CD4-positive, alpha-beta T cell treated with Interleukin-6 at 100 ng/mL for 8 hours (primary cell): ENCODE measurements around the gene F13B.
"Not testable (repeated sequence)": the region's sequence is repeated elsewhere in the genome, so short reads cannot be mapped to it uniquely, and the experiment has no call there.

ENCODE experiments used
- DNase-seq: peaks from one replicate; pipeline ENCODE4 v3.0.0-alpha.2; 2020; ENCODE audit warnings: mixed read lengths, low spot score

Gene F13B, protein sequence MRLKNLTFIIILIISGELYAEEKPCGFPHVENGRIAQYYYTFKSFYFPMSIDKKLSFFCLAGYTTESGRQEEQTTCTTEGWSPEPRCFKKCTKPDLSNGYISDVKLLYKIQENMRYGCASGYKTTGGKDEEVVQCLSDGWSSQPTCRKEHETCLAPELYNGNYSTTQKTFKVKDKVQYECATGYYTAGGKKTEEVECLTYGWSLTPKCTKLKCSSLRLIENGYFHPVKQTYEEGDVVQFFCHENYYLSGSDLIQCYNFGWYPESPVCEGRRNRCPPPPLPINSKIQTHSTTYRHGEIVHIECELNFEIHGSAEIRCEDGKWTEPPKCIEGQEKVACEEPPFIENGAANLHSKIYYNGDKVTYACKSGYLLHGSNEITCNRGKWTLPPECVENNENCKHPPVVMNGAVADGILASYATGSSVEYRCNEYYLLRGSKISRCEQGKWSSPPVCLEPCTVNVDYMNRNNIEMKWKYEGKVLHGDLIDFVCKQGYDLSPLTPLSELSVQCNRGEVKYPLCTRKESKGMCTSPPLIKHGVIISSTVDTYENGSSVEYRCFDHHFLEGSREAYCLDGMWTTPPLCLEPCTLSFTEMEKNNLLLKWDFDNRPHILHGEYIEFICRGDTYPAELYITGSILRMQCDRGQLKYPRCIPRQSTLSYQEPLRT

GRCh38 chr1:197066719-197067456, at the start of gene F13B:
F13B (minus strand) TSS chr1:197067260; CDS start chr1:197067223, 37 bp downstream.
- DNase-seq, result no peak

- no peak for DNase-seq
Measured at GRCh38 chr1:197116156-197116555, 49.1 kb upstream of the F13B start.

- DNase-seq, result no peak
Measured at GRCh38 chr1:197106869-197107268, 39.8 kb upstream of the F13B start.

GRCh38 chr1:197103300-197103699, 36.2 kb upstream of the F13B start:
- DNase-seq, result no peak

GRCh38 chr1:197101978-197102377, 34.9 kb upstream of the F13B start:
- no peak for DNase-seq

DNA sequence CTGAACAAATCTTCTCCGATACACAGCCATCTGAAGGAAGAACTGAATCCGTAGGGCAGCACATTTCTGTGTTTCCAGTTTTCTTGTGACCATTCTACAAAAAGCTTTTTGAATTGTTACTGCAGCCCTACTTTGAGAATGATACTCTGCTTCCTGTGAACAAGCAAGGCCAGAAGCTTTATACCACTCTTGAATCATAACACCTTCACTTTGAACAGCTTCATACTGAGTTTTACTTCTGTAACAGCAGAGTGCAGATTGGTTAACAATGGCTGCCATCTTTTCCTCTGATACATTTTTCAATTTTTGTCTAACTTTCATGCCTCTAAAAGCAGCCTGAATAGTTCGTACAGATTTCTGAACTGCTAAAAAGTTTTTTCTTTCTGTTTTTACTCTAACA, 33.6 kb upstream of the F13B start:
- DNase-seq, result no peak

DNA sequence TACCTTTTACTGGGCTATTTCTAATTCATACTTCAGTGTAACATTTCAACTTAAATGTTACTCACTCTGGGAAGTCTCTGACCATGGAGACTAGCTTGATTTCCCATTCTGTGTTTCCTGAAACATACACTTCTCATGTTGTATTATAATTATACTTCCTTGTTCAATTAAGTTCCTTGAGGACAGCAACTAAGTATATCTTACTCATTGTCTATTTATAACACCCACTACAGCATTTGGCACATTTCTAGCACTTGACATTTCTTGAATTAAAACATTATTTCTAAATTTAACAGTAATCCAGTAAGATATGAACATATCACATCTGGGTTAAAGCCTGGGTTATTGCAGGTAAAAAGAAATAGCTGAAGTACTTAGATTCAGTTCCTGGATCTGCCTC, 32.4 kb upstream of the F13B start:
- no peak for DNase-seq

GRCh38 chr1:197096971-197097370, 29.9 kb upstream of the F13B start:
- not testable (repeated sequence) for DNase-seq

- DNase-seq, result no peak
Measured at GRCh38 chr1:197096137-197096536, 29.1 kb upstream of the F13B start.

DNA sequence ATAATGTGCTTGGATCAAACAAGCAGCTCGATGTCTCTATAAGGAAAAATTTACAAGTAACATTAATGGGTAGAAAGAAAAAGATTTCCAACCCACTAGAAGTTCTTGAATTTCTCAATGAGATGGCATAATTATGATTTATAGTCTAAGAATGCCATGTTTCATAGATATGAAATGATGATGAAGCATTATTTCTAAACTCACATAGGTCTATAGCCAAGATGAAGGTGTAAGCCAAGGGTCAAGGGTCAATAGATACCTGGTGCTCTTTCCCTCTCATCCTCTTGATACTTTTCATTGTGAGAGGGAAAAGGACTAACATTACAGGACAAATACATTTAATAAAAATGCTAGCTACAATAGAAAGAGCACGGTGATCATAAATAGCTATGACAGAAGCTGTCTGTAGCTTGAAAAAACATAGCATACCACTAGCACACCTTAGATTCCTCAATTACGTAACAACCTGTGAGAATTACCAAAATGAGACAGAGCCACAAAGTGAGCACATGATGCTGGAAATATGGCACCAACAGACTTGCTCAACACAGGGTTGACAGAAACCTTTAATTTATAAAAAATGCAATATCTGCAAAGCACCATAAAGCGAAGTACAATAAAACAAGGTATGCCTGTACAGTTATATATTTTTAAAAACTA, 26.3 kb upstream of the F13B start:
- no peak for DNase-seq

DNA sequence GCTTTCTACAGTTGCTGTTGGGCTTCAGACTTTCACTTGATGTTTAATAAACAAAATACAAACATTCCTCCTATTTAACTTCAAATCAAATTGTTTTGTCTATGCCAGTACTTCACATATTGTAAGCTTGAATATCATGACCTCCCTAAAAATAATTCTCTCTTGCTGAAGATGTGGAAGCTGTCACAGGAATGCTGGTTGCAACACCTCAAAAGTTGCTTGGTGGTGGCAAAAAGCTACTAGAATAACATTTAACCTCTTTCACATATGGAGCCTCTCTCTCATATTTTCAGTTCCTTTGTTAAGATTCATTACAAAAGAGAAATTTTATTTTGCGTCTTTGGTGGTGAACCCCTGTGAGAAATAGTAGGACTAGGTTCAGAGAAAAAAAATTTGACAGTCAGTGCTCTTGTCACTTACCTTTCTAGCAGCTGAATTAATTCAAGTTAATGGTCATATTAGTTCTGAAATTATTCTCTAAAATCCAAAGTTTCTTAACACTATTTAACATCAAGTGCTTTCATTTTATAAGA, 25.5 kb upstream of the F13B start:
- DNase-seq, result no peak

GRCh38 chr1:197083474-197083873, 16.4 kb upstream of the F13B start:
- DNase-seq, result no peak

DNA sequence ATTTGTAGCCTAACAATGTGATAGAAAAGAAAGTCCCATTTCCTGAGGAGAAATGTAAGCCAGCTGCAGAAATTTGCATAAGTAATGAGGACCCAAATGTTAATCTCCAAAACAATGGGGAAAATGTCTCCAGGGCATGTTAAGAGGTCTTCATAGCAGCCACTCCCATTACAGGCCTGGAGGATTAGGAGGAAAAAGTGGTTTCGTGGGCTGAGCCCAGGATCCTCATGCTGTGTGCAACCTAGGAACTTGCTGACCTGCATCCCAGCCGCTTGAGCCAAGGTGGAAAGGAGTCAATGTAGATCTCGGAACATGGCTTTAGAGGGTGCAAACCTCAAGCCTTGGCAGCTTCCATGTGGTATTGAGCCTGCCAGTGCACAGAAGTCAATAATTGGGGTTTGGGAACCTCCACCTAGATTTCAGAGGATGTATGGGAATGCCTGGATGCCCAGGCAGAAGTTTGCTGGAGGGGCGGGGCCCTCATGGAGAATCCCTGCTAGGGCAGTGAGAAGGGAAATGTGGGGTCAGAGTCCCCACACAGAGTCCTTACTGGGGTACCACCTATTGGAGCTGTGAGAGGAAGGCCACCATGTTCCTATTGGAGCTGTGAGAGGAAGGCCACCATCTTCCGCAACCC, 14.2 kb upstream of the F13B start:
- DNase-seq, result no peak

DNA sequence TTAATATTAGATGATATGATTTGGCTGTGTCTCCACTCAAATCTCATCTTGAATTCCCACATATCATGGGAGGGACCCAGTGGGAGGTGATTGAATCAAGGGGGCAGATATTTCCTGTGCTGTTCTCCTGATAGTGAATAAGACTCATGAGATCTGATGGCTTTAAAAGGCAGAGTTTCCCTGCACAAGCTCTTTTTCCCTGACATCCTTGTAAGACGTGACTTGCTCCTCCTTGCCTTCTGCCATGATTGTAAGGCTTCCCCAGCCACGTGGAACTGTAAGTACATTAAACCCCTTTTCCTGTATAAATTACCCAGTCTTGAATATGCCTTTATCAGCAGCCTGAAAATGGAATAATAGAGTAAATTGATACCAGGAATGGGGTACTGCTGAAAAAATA, 13.3 kb upstream of the F13B start:
- DNase-seq, result no peak

DNA sequence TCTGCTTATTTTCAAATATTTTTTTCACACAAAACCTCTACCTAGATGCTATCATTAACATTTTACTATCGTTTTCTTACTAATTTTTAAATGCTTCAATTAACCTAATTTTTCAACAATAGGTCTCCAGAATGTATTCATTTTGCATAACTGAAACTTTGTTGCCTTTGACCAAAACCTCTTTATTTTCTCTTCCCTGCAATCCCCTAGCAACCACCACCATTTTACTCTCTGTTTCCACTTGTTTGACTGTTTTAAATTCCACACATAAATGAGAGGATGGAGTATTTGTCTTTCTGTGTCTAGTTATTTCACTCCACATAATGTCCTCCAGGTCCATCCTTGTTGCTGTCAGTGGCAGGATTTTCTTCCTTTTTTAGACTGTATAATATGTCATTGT, 9.5 kb upstream of the F13B start:
- DNase-seq, result no peak

- no peak for DNase-seq
Measured at GRCh38 chr1:197073978-197074377, 6.9 kb upstream of the F13B start.

DNA sequence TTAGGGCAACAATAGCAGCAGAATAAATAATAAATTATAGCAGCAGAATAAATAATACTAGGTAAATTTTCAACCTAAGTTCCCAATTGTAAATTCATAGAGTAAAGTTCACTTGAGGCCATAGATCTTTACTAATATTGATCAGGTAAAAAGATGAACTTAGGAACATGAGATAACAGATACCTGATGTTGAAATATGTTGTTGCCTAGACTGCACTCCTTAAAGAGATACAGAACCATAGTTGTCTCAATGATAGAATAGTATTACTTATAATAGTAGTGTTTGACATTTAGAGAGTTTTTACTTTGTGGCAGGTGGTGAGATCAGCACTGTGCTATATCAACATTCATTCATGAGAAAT, 378 bp upstream of the F13B start:
- no peak for DNase-seq

GRCh38 chr1:197066277-197066676, 783 bp downstream of the F13B start:
- no peak for DNase-seq

DNA sequence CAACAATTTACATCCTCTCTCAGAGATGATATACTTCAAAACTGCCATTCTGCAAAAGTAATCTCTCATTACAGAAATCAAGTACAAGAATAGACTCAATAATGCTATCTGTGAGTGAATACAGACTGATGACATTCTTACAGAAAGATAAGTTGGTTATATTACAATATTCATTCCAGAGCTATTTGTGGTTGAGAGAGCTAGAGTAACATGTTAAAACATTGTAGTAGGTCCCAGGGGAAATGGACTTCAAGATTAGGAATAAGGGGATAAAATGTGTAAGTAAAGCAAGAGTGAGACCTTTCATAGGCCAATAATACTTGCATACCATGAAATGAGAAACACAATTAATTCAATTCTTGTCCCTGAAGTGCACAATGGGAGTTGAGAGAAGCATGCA, 1.5 kb downstream of the F13B start:
- no peak for DNase-seq

DNA sequence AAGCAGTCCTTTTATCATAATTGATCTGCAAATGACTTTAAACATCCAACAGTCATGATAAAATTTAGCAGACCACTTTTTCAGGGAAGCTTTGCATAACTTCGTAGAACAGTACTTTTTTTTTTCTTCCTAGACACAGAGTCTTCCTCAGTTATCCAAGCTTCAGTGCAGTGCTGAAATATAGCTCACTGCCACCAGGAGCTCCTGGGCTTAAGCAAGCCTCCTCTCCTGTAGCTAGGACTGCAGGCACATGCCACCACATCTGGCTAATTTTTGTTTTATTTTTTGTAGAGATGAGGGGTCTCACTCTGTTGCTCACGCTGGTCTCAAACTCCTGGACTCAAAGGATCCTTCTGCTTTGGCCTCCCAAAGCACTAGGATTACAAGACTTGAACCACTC, 3.8 kb downstream of the F13B start:
- no peak for DNase-seq

DNA sequence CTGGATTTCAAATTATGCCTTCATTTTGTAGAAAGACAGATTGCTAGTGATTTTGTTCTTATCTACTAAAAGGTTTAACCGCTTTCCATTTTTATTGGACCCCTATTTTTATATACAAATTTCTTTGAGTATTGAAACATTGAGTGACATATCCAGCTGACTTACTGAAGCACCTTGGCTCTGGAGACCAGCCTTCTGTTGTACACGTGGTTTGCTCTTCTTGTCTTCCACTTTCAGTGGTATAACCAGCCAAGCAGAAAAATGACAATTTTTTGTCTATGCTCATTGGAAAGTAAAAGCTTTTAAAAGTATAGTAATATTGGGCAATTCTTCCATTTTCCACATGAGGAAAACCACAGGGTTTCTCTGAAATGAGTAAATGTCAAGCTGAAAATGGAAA, 4.4 kb downstream of the F13B start:
- no peak for DNase-seq

GRCh38 chr1:197049100-197049499, 18.0 kb downstream of the F13B start:
- no peak for DNase-seq
